ENCODE measurements around the gene CENPVL3. TPM values are rescaled to one million over a fixed set of nuclear protein-coding genes. Genes with fewer than 3 reads are reported as not detected.

The CENPVL3 gene
- total and polyA plus RNA-seq, 3 donors from 2014 or later, result 9.8 to 35.6 (median 24.6) TPM

DNA sequence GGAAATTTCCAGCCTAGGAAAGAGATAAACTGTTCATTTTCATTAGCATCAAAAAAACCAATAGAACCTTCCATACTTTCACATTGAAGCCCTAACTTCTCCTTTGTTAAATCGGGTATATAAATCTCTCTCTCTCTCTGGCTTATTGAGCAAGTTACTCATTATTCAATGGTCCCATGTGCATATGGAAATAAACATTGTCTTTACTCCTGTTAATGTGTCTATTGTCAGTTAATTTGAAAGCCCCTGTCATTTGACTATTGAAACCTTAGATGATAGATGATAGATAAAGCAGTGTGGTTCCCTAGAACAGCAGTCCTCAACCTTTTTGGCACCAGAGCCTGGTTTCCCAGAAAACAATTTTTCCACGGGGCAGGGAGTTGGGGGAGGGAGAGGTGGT, 46.8 kb downstream of the CENPVL3 start:
- Histone ChIP-seq H3K9me3 (no peaks in the 10 kb centered on the region), H3K4me3 (no peak overlapping the region), H3K27ac (no peak overlapping the region), H3K27me3 (no peaks in the 10 kb centered on the region), H3K4me1 (no peaks in the 10 kb centered on the region), H3K36me3 (ENCODE audit: low read depth, missing control alignments) (no peaks in the 10 kb centered on the region)
- DNase-seq, result no peak
- intact Hi-C loops (cut with DNase I; ENCODE audit: low total_unique reads), result no loop called here
- no peak for TF ChIP-seq POLR2A (IDR thresholded peaks at IDR 0.05)
- TF ChIP-seq, protein P1, sequence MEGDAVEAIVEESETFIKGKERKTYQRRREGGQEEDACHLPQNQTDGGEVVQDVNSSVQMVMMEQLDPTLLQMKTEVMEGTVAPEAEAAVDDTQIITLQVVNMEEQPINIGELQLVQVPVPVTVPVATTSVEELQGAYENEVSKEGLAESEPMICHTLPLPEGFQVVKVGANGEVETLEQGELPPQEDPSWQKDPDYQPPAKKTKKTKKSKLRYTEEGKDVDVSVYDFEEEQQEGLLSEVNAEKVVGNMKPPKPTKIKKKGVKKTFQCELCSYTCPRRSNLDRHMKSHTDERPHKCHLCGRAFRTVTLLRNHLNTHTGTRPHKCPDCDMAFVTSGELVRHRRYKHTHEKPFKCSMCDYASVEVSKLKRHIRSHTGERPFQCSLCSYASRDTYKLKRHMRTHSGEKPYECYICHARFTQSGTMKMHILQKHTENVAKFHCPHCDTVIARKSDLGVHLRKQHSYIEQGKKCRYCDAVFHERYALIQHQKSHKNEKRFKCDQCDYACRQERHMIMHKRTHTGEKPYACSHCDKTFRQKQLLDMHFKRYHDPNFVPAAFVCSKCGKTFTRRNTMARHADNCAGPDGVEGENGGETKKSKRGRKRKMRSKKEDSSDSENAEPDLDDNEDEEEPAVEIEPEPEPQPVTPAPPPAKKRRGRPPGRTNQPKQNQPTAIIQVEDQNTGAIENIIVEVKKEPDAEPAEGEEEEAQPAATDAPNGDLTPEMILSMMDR (IDR thresholded peaks at IDR 0.05), result no peak
- 70 to 85% methylated on average over 1 to 2 of the region's 2 CpGs for WGBS, 2 donors

DNA sequence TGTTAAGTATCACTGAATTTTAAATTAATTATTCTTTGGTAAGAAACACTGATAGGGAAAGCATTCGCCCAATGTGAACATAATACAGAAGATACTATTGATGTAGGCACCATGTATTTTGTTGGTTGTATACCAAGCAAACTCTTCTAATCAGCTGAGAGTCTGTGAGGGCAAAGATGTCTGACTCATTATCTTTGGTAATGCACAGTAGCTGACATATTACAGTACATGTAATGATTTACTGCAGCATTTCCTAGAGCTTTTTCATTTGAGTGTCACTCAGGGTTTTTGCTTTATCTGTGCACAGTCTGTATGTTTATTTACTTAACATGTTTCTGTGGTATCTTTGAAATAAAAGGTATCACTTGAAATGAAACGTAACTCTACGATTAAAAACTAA, 49.2 kb downstream of the CENPVL3 start:
- no peak for TF ChIP-seq POLR2A (IDR thresholded peaks at IDR 0.05)
- TF ChIP-seq, protein P1 (IDR thresholded peaks at IDR 0.05), result no peak
- no peak for DNase-seq
- H3K27me3 ChIP-seq, result no peaks in the 10 kb centered on the region
- no peaks in the 10 kb centered on the region for H3K4me1 ChIP-seq
- H3K36me3 ChIP-seq (ENCODE audit: low read depth, missing control alignments), result no peaks in the 10 kb centered on the region
- no peaks in the 10 kb centered on the region for H3K9me3 ChIP-seq
- H3K4me3 ChIP-seq, result no peak overlapping the region
- WGBS, 2 donors, result 73% methylated on average over 3 of the region's 3 CpGs
- H3K27ac ChIP-seq, result no peak overlapping the region
- intact Hi-C loops (cut with DNase I; ENCODE audit: low total_unique reads), result no loop called here

DNA sequence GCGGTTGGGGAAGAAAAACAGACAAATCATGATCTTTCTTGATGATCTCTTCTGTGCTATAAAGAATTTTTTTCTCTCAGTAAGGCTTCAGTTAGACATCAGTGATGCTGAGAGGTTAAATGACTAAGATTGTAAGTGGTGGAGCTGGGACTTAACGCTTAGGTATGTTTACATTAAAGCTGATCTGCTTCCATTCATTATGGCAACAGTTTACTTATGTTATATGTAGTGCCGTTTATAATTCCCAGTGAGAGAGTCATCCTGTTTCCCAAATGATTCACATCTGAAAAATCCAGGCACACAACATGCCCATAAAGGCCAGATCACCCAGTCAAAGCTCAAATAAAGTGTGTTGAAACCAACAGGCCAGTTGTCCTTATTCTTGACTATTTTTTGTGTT, 50.1 kb downstream of the CENPVL3 start:
- Histone ChIP-seq H3K4me1 (no peaks in the 10 kb centered on the region), H3K27ac (no peak overlapping the region), H3K36me3 (ENCODE audit: low read depth, missing control alignments) (no peaks in the 10 kb centered on the region), H3K9me3 (no peaks in the 10 kb centered on the region), H3K4me3 (no peak overlapping the region), H3K27me3 (no peaks in the 10 kb centered on the region)
- intact Hi-C loops (cut with DNase I; ENCODE audit: low total_unique reads), result no loop called here
- DNase-seq, result no peak
- no peak for TF ChIP-seq POLR2A (IDR thresholded peaks at IDR 0.05)
- TF ChIP-seq, protein P1 (IDR thresholded peaks at IDR 0.05), result no peak
- WGBS, 2 donors, result 78 to 89% methylated on average over 2 to 3 of the region's 3 CpGs

Other genes starting within 250 kb of the CENPVL3 start
- 100 to 1,000 TPM; 109 to 161 TPM for gene NUDT11, start 122.3 kb downstream of the CENPVL3 start, total RNA-seq
- gene NUDT11, start 122.3 kb downstream of the CENPVL3 start, polyA plus RNA-seq (ENCODE audit: insufficient read depth, low read depth, low replicate concordance), result 78.7 TPM
- 10 to 100 TPM in 1 of 2 donors, 1 to 10 TPM in 1; 5.9 to 11.1 TPM for gene CENPVL2, start 63.9 kb upstream of the CENPVL3 start, total RNA-seq
- gene CENPVL2, start 63.9 kb upstream of the CENPVL3 start, polyA plus RNA-seq (ENCODE audit: insufficient read depth, low read depth, low replicate concordance), result 1.1 TPM
- 1 to 10 TPM in 1 of 2 donors, not detected in 1; 5.9 TPM for gene CENPVL1, start 91.6 kb upstream of the CENPVL3 start, total RNA-seq
- gene CENPVL1, start 91.6 kb upstream of the CENPVL3 start, polyA plus RNA-seq (ENCODE audit: insufficient read depth, low read depth, low replicate concordance), result 1.1 TPM
- 10 to 100 TPM; 25.0 to 25.7 TPM for gene GSPT2, start 124.5 kb upstream of the CENPVL3 start, total RNA-seq
- 24.3 TPM for gene GSPT2, start 124.5 kb upstream of the CENPVL3 start, polyA plus RNA-seq (ENCODE audit: insufficient read depth, low read depth, low replicate concordance)